ENCODE measurements around the gene HS1BP3. TPM values are rescaled to one million over a fixed set of nuclear protein-coding genes. Genes with fewer than 3 reads are reported as not detected.

HS1BP3 gene
- total RNA-seq, 1 donor from 2014 or later, result 23.1 TPM

DNA sequence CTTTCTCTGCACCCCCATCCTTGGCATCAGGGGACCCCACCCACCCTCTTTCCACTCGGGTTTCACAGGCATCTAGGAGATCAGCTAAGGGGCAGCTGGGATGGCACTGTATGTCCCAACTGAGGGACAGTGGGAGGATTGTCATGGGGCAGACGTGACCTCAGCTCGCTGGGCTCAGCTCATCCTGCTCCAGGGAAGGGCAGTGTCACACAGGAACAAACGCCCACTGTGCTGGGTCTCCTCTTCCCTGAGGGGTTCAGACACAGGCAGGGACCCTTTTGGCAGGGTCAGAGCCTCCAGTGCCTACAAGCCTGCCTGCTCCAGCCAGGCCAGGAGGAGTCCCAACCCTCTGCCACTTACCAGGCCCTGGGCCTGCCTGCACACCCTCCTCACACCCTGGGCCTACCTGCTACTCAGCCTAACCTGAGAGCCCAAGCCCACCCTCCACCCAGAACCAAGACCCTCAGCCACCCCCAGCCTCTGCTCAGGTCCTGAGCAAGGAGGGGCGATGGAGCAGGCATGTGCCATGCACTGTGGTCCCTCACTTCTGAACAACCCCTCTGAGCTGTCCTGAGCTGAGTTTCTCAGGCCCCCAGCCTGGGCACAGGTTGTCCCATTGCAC, 68.2 kb downstream of the HS1BP3 start:
- DNase-seq (ENCODE audit: extremely low spot score in 2 of 2), result no peak
- no peak overlapping the region for H3K4me3 ChIP-seq
- no peaks in the 10 kb centered on the region for H3K36me3 ChIP-seq
- TF ChIP-seq, protein P1, sequence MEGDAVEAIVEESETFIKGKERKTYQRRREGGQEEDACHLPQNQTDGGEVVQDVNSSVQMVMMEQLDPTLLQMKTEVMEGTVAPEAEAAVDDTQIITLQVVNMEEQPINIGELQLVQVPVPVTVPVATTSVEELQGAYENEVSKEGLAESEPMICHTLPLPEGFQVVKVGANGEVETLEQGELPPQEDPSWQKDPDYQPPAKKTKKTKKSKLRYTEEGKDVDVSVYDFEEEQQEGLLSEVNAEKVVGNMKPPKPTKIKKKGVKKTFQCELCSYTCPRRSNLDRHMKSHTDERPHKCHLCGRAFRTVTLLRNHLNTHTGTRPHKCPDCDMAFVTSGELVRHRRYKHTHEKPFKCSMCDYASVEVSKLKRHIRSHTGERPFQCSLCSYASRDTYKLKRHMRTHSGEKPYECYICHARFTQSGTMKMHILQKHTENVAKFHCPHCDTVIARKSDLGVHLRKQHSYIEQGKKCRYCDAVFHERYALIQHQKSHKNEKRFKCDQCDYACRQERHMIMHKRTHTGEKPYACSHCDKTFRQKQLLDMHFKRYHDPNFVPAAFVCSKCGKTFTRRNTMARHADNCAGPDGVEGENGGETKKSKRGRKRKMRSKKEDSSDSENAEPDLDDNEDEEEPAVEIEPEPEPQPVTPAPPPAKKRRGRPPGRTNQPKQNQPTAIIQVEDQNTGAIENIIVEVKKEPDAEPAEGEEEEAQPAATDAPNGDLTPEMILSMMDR (IDR thresholded peaks at IDR 0.05), result no peak
- TF ChIP-seq POLR2AphosphoS5 (IDR thresholded peaks at IDR 0.05; ENCODE audit: insufficient read depth in 1 of 2, low read depth in 1 of 2) (no peak), POLR2A (IDR thresholded peaks at IDR 0.05) (no peak)
- H3K27me3 ChIP-seq, result no peaks in the 10 kb centered on the region
- H3K9me3 ChIP-seq, result no peaks in the 10 kb centered on the region
- intact Hi-C loops (cut with DNase I), result no loop called here
- peak overlapping the region; percentile 15 for H3K27ac ChIP-seq
- H3K4me1 ChIP-seq, result peaks cover 54% of the 10 kb centered on the region

GRCh38 chr2:20580690-20581437, 70.0 kb downstream of the HS1BP3 start:
- H3K4me1 ChIP-seq, result peaks cover 52% of the 10 kb centered on the region
- DNase-seq (ENCODE audit: extremely low spot score in 2 of 2), result no peak
- no peaks in the 10 kb centered on the region for H3K36me3 ChIP-seq
- intact Hi-C loops (cut with DNase I), result no loop called here
- TF ChIP-seq, protein P1 (IDR thresholded peaks at IDR 0.05), result no peak
- no peak for TF ChIP-seq POLR2A (IDR thresholded peaks at IDR 0.05)
- TF ChIP-seq POLR2AphosphoS5 (IDR thresholded peaks at IDR 0.05; ENCODE audit: insufficient read depth in 1 of 2, low read depth in 1 of 2), result no peak
- H3K27ac ChIP-seq, result peak overlapping the region; percentile 2
- no peaks in the 10 kb centered on the region for H3K27me3 ChIP-seq
- H3K4me3 ChIP-seq, result no peak overlapping the region
- no peaks in the 10 kb centered on the region for H3K9me3 ChIP-seq

DNA sequence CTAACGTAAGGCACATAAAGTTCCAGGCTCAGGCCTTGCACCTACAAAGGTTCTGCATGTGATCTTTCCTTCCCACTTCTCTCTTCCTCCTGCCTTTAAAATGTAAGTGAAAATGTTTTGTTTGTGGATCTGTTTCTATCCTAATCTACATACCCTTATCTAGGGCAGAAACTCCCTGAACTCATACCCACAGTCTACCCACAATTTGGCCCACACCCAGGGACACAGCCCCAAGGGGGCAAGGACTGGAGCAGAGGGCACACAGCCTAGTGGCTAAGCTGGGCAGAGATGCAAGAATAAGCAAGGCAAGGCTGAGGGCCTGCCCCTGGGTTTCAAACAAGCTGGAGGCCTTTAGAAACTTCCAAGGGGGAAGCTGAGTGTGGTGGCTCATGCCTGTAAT, 71.0 kb downstream of the HS1BP3 start:
- H3K4me3 ChIP-seq, result no peak overlapping the region
- H3K36me3 ChIP-seq, result no peaks in the 10 kb centered on the region
- DNase-seq (ENCODE audit: extremely low spot score in 2 of 2), result no peak
- H3K27ac ChIP-seq, result peak overlapping the region; percentile 74
- H3K4me1 ChIP-seq, result peaks cover 42% of the 10 kb centered on the region
- no peaks in the 10 kb centered on the region for H3K9me3 ChIP-seq
- no peaks in the 10 kb centered on the region for H3K27me3 ChIP-seq
- TF ChIP-seq POLR2AphosphoS5 (IDR thresholded peaks at IDR 0.05; ENCODE audit: insufficient read depth in 1 of 2, low read depth in 1 of 2), result no peak
- TF ChIP-seq, protein P1 (IDR thresholded peaks at IDR 0.05), result no peak
- TF ChIP-seq POLR2A (IDR thresholded peaks at IDR 0.05), result no peak
- intact Hi-C loops (cut with DNase I), result loop anchor here (5.0 kb wide), 1 partner anchor 52 kb away; no protein-coding TSS in a partner anchor

- TF ChIP-seq, protein P1 (IDR thresholded peaks at IDR 0.05), result no peak
- peak; percentile 53 to 83 for TF ChIP-seq POLR2AphosphoS5 (IDR thresholded peaks at IDR 0.05; ENCODE audit: insufficient read depth in 1 of 2, low read depth in 1 of 2)
- no peak for TF ChIP-seq POLR2A (IDR thresholded peaks at IDR 0.05)
- no peak overlapping the region for H3K4me3 ChIP-seq
These were observed 71.7 kb downstream of the HS1BP3 start for GRCh38 chr2:20578895-20579825.

More at GRCh38 chr2:20578895-20579825, 71.7 kb downstream of the HS1BP3 start:
- Histone ChIP-seq H3K9me3 (no peaks in the 10 kb centered on the region), H3K4me1 (peaks cover 40% of the 10 kb centered on the region), H3K36me3 (no peaks in the 10 kb centered on the region), H3K27me3 (no peaks in the 10 kb centered on the region), H3K27ac (peak overlapping the region; percentile 74)
- no peak for DNase-seq (ENCODE audit: extremely low spot score in 2 of 2)
- intact Hi-C loops (cut with DNase I), result loop anchor here (5.0 kb wide), 1 partner anchor 53 kb away; no protein-coding TSS in a partner anchor
